PC-3 (cell line): ENCODE results near the gene TRIM23. TPM values are rescaled to one million over a fixed set of nuclear protein-coding genes. Genes with fewer than 3 reads are reported as not detected.

Experiments
- ATAC-seq: fragments of 200-7000 bp; cut with Tn5 transposase; 2 replicates; pipeline ENCODE4 v1.9.1; 2020; ENCODE audit warnings: mild to moderate bottlenecking, moderate library complexity
- BruUV-seq: library from RNA; stranded (reverse); fragments of 400-500 nt; replicated peaks from 2 replicates; lab custom pipeline; 2021; lab: Mats Ljungman, UMichigan
- CTCF ChIA-PET: fragments of 300-600 bp; sonication (Branson Sonifier 250); formaldehyde crosslinking; loops from one replicate; lab custom pipeline; 2022; ENCODE audit warnings: antibody characterized with exemption; lab: Charles Lee
- POLR2A ChIA-PET: fragments of 300-600 bp; sonication (Branson Sonifier 250); formaldehyde crosslinking; loops from one replicate; lab custom pipeline; 2022; ENCODE audit warnings: antibody characterized with exemption; ENCODE audit not compliant: unreplicated experiment; lab: Charles Lee
- DNase-seq: peaks from one replicate; pipeline ENCODE4 v3.0.0-alpha.2; 2015
- H2AFZ ChIP-seq: fragments of 300-600 bp; sonication (generic); 2 replicates; pipeline ENCODE4 v1.6.0; 2016; ENCODE audit warnings: antibody characterized with exemption, low read length
- H3F3A ChIP-seq: fragments of 300-600 bp; sonication (generic); one replicate; pipeline ENCODE4 v1.6.0; 2017; ENCODE audit warnings: antibody characterized with exemption, low read length, control low read depth, mild to moderate bottlenecking; ENCODE audit not compliant: unreplicated experiment
- H3K27ac ChIP-seq: fragments of 300-600 bp; sonication (generic); 2 replicates; pipeline ENCODE4 v1.5.1; 2016; ENCODE audit warnings: mild to moderate bottlenecking, low read length
- H3K27me3 ChIP-seq: fragments of 300-600 bp; sonication (generic); 2 replicates; pipeline ENCODE4 v1.6.1; 2016; ENCODE audit warnings: low read length, mixed read lengths
- H3K36me3 ChIP-seq: fragments of 300-600 bp; sonication (generic); 2 replicates; pipeline ENCODE4 v1.6.1; 2016; ENCODE audit warnings: low read depth, mixed run types, low read length, mixed read lengths
- H3K4me1 ChIP-seq: fragments of 300-600 bp; sonication (generic); 2 replicates; pipeline ENCODE4 v1.5.1; 2016; ENCODE audit warnings: low read length; ENCODE audit not compliant: insufficient read depth
- H3K4me2 ChIP-seq: fragments of 300-600 bp; sonication (generic); 2 replicates; pipeline ENCODE4 v1.6.0; 2016; ENCODE audit warnings: low read length
- H3K4me3 ChIP-seq: fragments of 300-600 bp; sonication (generic); 2 replicates; pipeline ENCODE4 v1.5.1; 2016; ENCODE audit warnings: mild to moderate bottlenecking, low read length, mixed read lengths
- H3K79me2 ChIP-seq: fragments of 300-600 bp; sonication (generic); 2 replicates; pipeline ENCODE4 v1.6.1; 2017; ENCODE audit warnings: low read length, mixed read lengths
- H3K9ac ChIP-seq: fragments of 300-600 bp; sonication (generic); 2 replicates; pipeline ENCODE4 v1.6.0; 2016; ENCODE audit warnings: mild to moderate bottlenecking, low read length
- H3K9me2 ChIP-seq: fragments of 300-600 bp; sonication (generic); replicated peaks from 2 replicates; pipeline ENCODE4 v1.6.1; 2016; ENCODE audit warnings: mixed run types, low read length, mixed read lengths
- H3K9me3 ChIP-seq: fragments of 300-600 bp; sonication (generic); 2 replicates; pipeline ENCODE4 v1.6.1; 2016; ENCODE audit warnings: low read length, mixed read lengths
- H4K20me1 ChIP-seq: fragments of 300-600 bp; sonication (generic); 2 replicates; pipeline ENCODE4 v1.6.1; 2016; ENCODE audit warnings: low read length, mixed read lengths
- CTCF ChIP-seq: fragments of 300-600 bp; sonication (generic); conservative IDR thresholded peaks from 2 replicates; pipeline ENCODE4 v1.5.1; 2017; ENCODE audit warnings: antibody characterized with exemption, low read depth, mild to moderate bottlenecking, low read length
- EZH2 ChIP-seq: fragments of 300-600 bp; sonication (generic); IDR thresholded peaks from one replicate; pipeline ENCODE4 v1.6.1; 2017; ENCODE audit warnings: antibody characterized with exemption, mild to moderate bottlenecking, low read length; ENCODE audit not compliant: unreplicated experiment
- EZH2phosphoT487 ChIP-seq: fragments of 300-600 bp; sonication (generic); IDR thresholded peaks from 2 replicates; pipeline ENCODE4 v1.6.1; 2018; ENCODE audit warnings: mild to moderate bottlenecking, antibody characterized with exemption, low read length, borderline replicate concordance
- intact Hi-C: fragments of 100-400 bp; cut with micrococcal nuclease; formaldehyde crosslinking; loops from 2 replicates; pipeline ENCODE4 v1.9.0; 2023
- total RNA-seq: library from RNA; depleted of rRNA; stranded (reverse); fragments of >200 nt; gene quantifications from 2 replicates; pipeline ENCODE4 v1.2.3, GENCODE V29; 2014

The TRIM23 gene
- total RNA-seq, 1 experiment from 2014 or later = 7.7 TPM

- H2AFZ ChIP-seq = peak within 1 kb of the TSS; percentile 86
- H3K4me2 ChIP-seq = peak within 1 kb of the TSS; percentile 89
- no peaks in the 10 kb centered on the region for H4K20me1 ChIP-seq
- H3K4me3 ChIP-seq = peak within 1 kb of the TSS; percentile 88
- H3K9ac ChIP-seq = peak within 1 kb of the TSS; percentile 84
- ATAC-seq = peak; percentile 99
- peak; percentile 79 for DNase-seq
- peak within 1 kb of the TSS; percentile 59 for H3K27ac ChIP-seq
- TF ChIP-seq CTCF = no peak
- no peak for TF ChIP-seq EZH2
- no peak for TF ChIP-seq EZH2phosphoT487
- CTCF ChIA-PET = interaction anchor here (0.6 kb wide), 1 partner anchor 25 kb away, joined by 3 read pairs; no protein-coding TSS in a partner anchor
- H3K36me3 ChIP-seq = no peaks in the 10 kb centered on the region
- POLR2A ChIA-PET = interaction anchor here (0.7 to 1.0 kb wide), 2 partner anchors 67 to 797 kb away, joined by 3 to 4 read pairs; no protein-coding TSS in a partner anchor
- BruUV-seq = TSS peak; percentile 81
- no peaks in the 10 kb centered on the region for H3K27me3 ChIP-seq
- no peaks in the 10 kb centered on the region for H3K9me2 ChIP-seq
- H3K4me1 ChIP-seq = no peaks in the 10 kb centered on the region
- intact Hi-C loops = no loop called here
- no peaks in the 10 kb centered on the region for H3K9me3 ChIP-seq
- peaks cover 41% of the 10 kb centered on the region for H3K79me2 ChIP-seq
- H3F3A ChIP-seq = no peaks in the 10 kb centered on the region
These were observed 61.1 kb downstream of the TRIM23 start, which contains the start of the genes CENPK and PPWD1 for GRCh38 chr5:65562731-65563701. CENPK (minus strand) TSS chr5:65563168; CDS start chr5:65554907, 8,261 bp downstream. PPWD1 (plus strand) TSS chr5:65563296; CDS start chr5:65563311, 15 bp downstream.

- Histone ChIP-seq H3K27me3 (no peaks in the 10 kb centered on the region), H3F3A (no peaks in the 10 kb centered on the region), H3K36me3 (no peaks in the 10 kb centered on the region), H3K4me2 (no peak overlapping the region), H4K20me1 (no peaks in the 10 kb centered on the region), H3K4me1 (no peaks in the 10 kb centered on the region), H3K9me2 (no peaks in the 10 kb centered on the region), H3K79me2 (peaks cover 7% of the 10 kb centered on the region), H3K9me3 (no peaks in the 10 kb centered on the region), H3K4me3 (no peak overlapping the region), H3K9ac (no peak overlapping the region), H3K27ac (no peak overlapping the region), H2AFZ (no peak overlapping the region)
- ATAC-seq (no peak), DNase-seq (no peak)
- TF ChIP-seq EZH2 = no peak
- TF ChIP-seq EZH2phosphoT487 = no peak
- TF ChIP-seq CTCF = no peak
- POLR2A ChIA-PET = no interaction called here
- intact Hi-C loops = no loop called here
- no TSS peak for BruUV-seq
- CTCF ChIA-PET = no interaction called here
These were observed 67.4 kb downstream of the TRIM23 start for GRCh38 chr5:65556718-65557117.
